Loucy (cell line): ENCODE results near the gene FHIT.
A peak's percentile ranks its signal among the peaks of the same experiment; 100 is the strongest.

Experiments used
- H2AFZ ChIP-seq: fragments of 200-600 bp; sonication (generic); 2 replicates; pipeline ENCODE4 v1.6.0; 2016; ENCODE audit warnings: antibody characterized with exemption, mild to moderate bottlenecking, low read length, moderate library complexity
- H3F3A ChIP-seq: fragments of 200-600 bp; 2 replicates; pipeline ENCODE4 v1.6.0; 2016; ENCODE audit warnings: antibody characterized with exemption, low read depth, mild to moderate bottlenecking
- H3K27me3 ChIP-seq: fragments of 200-600 bp; sonication (generic); 2 replicates; pipeline ENCODE4 v1.6.1; 2014; ENCODE audit warnings: low read length, mild to moderate bottlenecking; ENCODE audit not compliant: insufficient read depth, poor library complexity, severe bottlenecking
- H3K36me3 ChIP-seq: fragments of 200-600 bp; sonication (generic); 2 replicates; pipeline ENCODE4 v1.6.1; 2016; ENCODE audit warnings: low read length; ENCODE audit not compliant: insufficient read depth
- H3K4me1 ChIP-seq: fragments of 200-600 bp; sonication (generic); 2 replicates; pipeline ENCODE4 v1.5.1; 2014; ENCODE audit warnings: low read length, mild to moderate bottlenecking; ENCODE audit not compliant: insufficient read depth, poor library complexity, severe bottlenecking
- H3K4me2 ChIP-seq: fragments of 200-600 bp; sonication (generic); 2 replicates; pipeline ENCODE4 v1.6.0; 2014; ENCODE audit warnings: antibody characterized with exemption, low read length, low read depth, mild to moderate bottlenecking; ENCODE audit not compliant: poor library complexity, severe bottlenecking
- H3K4me3 ChIP-seq: fragments of 200-600 bp; sonication (generic); 2 replicates; pipeline ENCODE4 v1.5.1; 2014; ENCODE audit warnings: low read length, mild to moderate bottlenecking, mixed read lengths; ENCODE audit not compliant: poor library complexity, severe bottlenecking
- H3K79me2 ChIP-seq: fragments of 200-600 bp; sonication (generic); 2 replicates; pipeline ENCODE4 v1.6.1; 2014; ENCODE audit warnings: low read length; ENCODE audit not compliant: insufficient read depth
- H3K9ac ChIP-seq: fragments of 200-600 bp; sonication (generic); 2 replicates; pipeline ENCODE4 v1.6.0; 2014; ENCODE audit warnings: mild to moderate bottlenecking, low read depth, low read length, moderate library complexity; ENCODE audit not compliant: poor library complexity, severe bottlenecking
- H3K9me2 ChIP-seq: fragments of 200-600 bp; sonication (generic); replicated peaks from 2 replicates; pipeline ENCODE4 v1.6.1; 2016; ENCODE audit warnings: low read depth, low read length, mixed read lengths
- H3K9me3 ChIP-seq: fragments of 200-600 bp; sonication (generic); 2 replicates; pipeline ENCODE4 v1.6.1; 2014; ENCODE audit warnings: mild to moderate bottlenecking, antibody characterized with exemption, low read length, low read depth; ENCODE audit not compliant: insufficient read depth
- H4K20me1 ChIP-seq: fragments of 200-600 bp; sonication (generic); 2 replicates; pipeline ENCODE4 v1.6.0; 2014; ENCODE audit warnings: antibody characterized with exemption, low read length, mild to moderate bottlenecking; ENCODE audit not compliant: insufficient read depth, poor library complexity, severe bottlenecking
- EZH2phosphoT487 ChIP-seq: fragments of 200-600 bp; IDR thresholded peaks from 2 replicates; pipeline ENCODE4 v1.6.1; 2018; ENCODE audit warnings: antibody characterized with exemption, mild to moderate bottlenecking, moderate library complexity, borderline replicate concordance
- TF ChIP-seq, protein P1 (sequence below): fragments of 200-600 bp; sonication (generic); conservative IDR thresholded peaks from 2 replicates; pipeline ENCODE4 v1.5.1; 2014; ENCODE audit warnings: mild to moderate bottlenecking, antibody characterized with exemption, low read length

Gene FHIT

DNA sequence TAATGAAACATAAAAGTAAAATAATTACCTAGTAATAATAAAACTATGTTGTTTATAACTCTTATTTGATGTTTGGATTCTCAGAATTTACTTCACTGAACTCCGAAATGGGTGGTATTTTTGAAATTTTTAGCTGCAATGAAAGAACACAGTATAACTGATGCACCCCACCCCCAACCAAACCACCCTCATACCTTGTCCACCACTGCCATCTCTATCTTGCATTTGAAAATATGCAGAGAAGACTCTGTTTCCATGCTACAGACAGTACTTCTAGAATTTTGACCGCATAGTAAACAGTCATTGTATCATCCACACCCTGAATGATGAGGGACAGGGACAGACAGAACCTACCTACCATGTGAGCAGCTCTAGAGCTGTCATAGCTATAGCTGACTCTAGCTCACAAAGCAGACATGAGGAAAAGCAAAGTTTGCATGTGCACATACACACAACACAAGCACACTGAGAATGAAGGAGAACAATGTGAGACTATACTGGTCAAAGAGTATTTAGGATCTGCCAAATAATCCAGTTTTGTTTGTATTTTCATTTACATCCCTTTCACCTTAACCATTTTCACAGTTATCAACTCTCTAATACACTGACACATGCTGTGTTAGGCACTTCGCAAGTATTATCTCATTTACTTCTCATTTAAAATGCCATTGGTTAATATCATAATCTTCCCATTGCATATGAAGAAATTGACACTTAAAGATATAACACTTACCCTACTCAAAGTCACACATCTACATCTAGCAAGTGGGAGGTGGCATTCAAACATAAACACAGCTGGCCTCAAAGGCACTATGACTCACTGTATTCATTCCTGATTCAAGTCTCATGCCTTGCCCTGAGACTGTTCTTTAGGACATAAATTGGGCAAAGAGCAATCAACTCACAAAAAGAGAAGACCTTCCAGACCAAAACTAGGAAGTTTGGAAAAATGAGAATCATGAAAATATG is 1186.8 kb downstream of the FHIT start:
- Histone ChIP-seq H3K9ac (no peak overlapping the region), H3K27me3 (no peaks in the 10 kb centered on the region), H2AFZ (peak overlapping the region; percentile 66; the same call in 1 of the 2 replicates), H3K79me2 (no peaks in the 10 kb centered on the region), H3K36me3 (no peaks in the 10 kb centered on the region), H3K4me2 (no peak overlapping the region), H3K4me3 (no peak overlapping the region), H4K20me1 (no peaks in the 10 kb centered on the region), H3K9me3 (no peaks in the 10 kb centered on the region), H3K4me1 (peaks cover 9% of the 10 kb centered on the region), H3K9me2 (no peaks in the 10 kb centered on the region), H3F3A (no peaks in the 10 kb centered on the region)
- TF ChIP-seq, protein P1, sequence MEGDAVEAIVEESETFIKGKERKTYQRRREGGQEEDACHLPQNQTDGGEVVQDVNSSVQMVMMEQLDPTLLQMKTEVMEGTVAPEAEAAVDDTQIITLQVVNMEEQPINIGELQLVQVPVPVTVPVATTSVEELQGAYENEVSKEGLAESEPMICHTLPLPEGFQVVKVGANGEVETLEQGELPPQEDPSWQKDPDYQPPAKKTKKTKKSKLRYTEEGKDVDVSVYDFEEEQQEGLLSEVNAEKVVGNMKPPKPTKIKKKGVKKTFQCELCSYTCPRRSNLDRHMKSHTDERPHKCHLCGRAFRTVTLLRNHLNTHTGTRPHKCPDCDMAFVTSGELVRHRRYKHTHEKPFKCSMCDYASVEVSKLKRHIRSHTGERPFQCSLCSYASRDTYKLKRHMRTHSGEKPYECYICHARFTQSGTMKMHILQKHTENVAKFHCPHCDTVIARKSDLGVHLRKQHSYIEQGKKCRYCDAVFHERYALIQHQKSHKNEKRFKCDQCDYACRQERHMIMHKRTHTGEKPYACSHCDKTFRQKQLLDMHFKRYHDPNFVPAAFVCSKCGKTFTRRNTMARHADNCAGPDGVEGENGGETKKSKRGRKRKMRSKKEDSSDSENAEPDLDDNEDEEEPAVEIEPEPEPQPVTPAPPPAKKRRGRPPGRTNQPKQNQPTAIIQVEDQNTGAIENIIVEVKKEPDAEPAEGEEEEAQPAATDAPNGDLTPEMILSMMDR, result no peak
- TF ChIP-seq EZH2phosphoT487, result no peak

DNA sequence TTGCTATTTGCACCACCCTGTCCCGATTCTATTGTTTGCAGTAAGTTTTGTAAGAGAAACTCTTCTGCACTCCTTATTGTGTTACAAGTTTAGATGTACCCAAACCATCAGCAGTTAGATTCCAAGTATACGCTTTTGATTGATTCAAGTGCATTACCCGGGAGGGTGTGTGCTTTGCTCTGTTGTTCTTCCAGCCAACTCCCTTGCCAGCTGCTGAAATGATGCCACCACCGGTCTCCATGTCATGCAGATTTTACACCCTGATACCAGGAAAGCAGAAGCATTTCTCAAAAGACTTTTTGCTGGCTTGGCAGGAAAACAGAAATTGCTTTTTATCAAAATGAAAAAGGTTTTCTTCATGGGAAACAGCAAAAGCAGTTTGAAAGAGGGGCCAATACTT is 1194.8 kb downstream of the FHIT start:
- Histone ChIP-seq H2AFZ (no peak overlapping the region), H3K79me2 (no peaks in the 10 kb centered on the region), H3F3A (no peaks in the 10 kb centered on the region), H3K27me3 (no peaks in the 10 kb centered on the region), H3K9me3 (no peaks in the 10 kb centered on the region), H3K4me2 (no peak overlapping the region), H3K36me3 (no peaks in the 10 kb centered on the region), H4K20me1 (no peaks in the 10 kb centered on the region), H3K4me3 (no peak overlapping the region), H3K4me1 (no peaks in the 10 kb centered on the region), H3K9ac (no peak overlapping the region), H3K9me2 (no peaks in the 10 kb centered on the region)
- TF ChIP-seq, protein P1, result no peak
- TF ChIP-seq EZH2phosphoT487, result no peak

DNA sequence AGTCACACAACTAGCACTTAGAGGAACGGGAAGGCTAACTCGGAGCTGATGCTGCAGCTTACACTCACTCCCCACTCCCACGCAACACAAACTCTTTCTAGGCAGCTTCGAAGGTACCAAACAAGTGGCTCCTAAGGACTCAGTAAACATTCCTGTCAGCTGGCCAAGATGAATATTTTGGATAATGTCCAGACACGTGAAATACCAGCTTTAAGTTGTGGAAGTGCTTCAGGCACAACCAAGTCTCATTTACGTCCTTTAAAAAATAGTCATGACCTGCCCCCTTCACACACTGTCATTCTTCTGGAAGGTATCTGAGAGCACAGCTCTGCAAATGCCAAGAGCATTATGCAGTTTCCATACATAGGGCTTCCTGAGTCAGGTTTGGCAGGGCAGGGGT is 1195.5 kb downstream of the FHIT start:
- no peaks in the 10 kb centered on the region for H3K4me1 ChIP-seq

More for the DNA sequence above, 1195.5 kb downstream of the FHIT start:
- no peaks in the 10 kb centered on the region for H3F3A ChIP-seq
- H3K9me3 ChIP-seq, result no peaks in the 10 kb centered on the region
- no peaks in the 10 kb centered on the region for H3K79me2 ChIP-seq
- no peak overlapping the region for H3K4me3 ChIP-seq
- H3K9me2 ChIP-seq, result no peaks in the 10 kb centered on the region
- H3K4me2 ChIP-seq, result no peak overlapping the region
- H3K27me3 ChIP-seq, result no peaks in the 10 kb centered on the region
- no peaks in the 10 kb centered on the region for H3K36me3 ChIP-seq
- no peak overlapping the region for H3K9ac ChIP-seq
- TF ChIP-seq, protein P1, result no peak
- TF ChIP-seq EZH2phosphoT487, result no peak
- H4K20me1 ChIP-seq, result no peaks in the 10 kb centered on the region
- H2AFZ ChIP-seq, result no peak overlapping the region
